ENCODE data around the gene SMG6. TPM values are rescaled to one million over a fixed set of nuclear protein-coding genes. Genes with fewer than 3 reads are reported as not detected.
"Not testable (repeated sequence)": the region's sequence is repeated elsewhere in the genome, so short reads cannot be mapped to it uniquely, and the experiment has no call there.

The SMG6 gene
- total RNA-seq, 1 donor from 2014 or later = 43.0 TPM

- intact Hi-C loops (cut with micrococcal nuclease) = no loop called here
- H3K9me3 Mint-ChIP-seq = no peaks in the 10 kb centered on the region
- H3K27ac Mint-ChIP-seq = no peak overlapping the region
- H3K4me1 Mint-ChIP-seq (ENCODE audit: low read depth) = peaks cover 5% of the 10 kb centered on the region
- H3K27me3 Mint-ChIP-seq (ENCODE audit: low read depth) = peaks cover 67% of the 10 kb centered on the region
- no peaks in the 10 kb centered on the region for H3K36me3 Mint-ChIP-seq (ENCODE audit: low read depth)
- H3K4me3 Mint-ChIP-seq (ENCODE audit: low read depth) = peak overlapping the region; percentile 72
- no peak for DNase-seq (ENCODE audit: low spot score)
Observed at GRCh38 chr17:2023692-2024571, 279.7 kb downstream of the SMG6 start.

DNA sequence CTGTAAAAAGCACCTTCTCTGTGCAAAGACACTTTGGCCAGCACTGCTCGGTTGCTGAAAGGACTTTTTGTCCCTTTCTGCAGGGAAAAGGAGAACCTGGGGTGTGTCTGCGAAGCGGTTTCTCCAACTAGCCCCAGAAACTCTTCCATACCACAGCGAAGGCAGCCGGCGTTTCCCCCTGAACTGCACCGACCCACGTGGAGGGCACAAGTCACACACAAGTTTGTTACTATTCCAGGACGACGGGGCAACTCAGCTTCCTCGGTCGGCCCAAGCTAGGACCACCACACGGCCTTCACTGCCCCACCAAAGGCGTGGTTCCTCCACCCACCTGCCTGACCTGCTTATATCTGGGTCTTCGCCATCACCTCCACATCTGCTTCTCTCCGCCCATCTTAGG, 280.3 kb downstream of the SMG6 start:
- H3K9me3 Mint-ChIP-seq = no peaks in the 10 kb centered on the region
- no peak for DNase-seq (ENCODE audit: low spot score)
- peaks cover 5% of the 10 kb centered on the region for H3K4me1 Mint-ChIP-seq (ENCODE audit: low read depth)
- H3K36me3 Mint-ChIP-seq (ENCODE audit: low read depth) = no peaks in the 10 kb centered on the region
- peaks cover 65% of the 10 kb centered on the region for H3K27me3 Mint-ChIP-seq (ENCODE audit: low read depth)
- no peak overlapping the region for H3K27ac Mint-ChIP-seq
- peak overlapping the region; percentile 21 for H3K4me3 Mint-ChIP-seq (ENCODE audit: low read depth)
- intact Hi-C loops (cut with micrococcal nuclease) = no loop called here

DNA sequence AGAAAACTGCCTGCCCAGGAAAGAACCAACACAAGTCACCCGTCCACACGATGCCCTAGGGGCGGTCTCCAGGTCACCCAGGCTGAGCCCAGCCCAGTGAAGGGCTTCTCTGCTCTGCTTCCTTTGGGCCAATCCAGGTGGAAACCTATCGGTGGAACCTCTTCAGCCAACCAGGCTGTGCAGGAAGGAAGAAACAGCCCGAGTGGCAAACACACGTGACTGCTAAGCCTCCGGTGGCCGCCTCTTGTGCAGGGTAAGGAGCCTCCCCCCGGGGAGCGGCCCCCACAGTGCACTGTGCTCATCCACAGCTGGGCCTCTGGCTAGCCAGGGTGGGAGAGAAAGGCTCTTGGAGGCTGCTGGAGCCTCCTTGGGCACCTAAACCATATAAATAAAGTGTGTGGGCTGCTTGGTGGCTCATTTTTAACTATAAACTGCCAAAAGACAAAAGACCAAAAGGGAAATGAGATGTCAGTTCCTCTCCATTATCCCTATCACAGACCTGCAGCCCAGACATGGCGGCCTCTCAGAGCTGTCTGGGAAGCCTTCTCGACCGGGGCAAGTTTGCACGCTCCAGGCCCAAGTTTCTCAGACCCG, 280.8 kb downstream of the SMG6 start:
- Mint-ChIP-seq H3K4me3 (ENCODE audit: low read depth) (peak overlapping the region; percentile 21), H3K36me3 (ENCODE audit: low read depth) (no peaks in the 10 kb centered on the region), H3K9me3 (no peaks in the 10 kb centered on the region), H3K27ac (no peak overlapping the region), H3K4me1 (ENCODE audit: low read depth) (peaks cover 5% of the 10 kb centered on the region), H3K27me3 (ENCODE audit: low read depth) (peaks cover 65% of the 10 kb centered on the region)
- intact Hi-C loops (cut with micrococcal nuclease) = no loop called here
- no peak for DNase-seq (ENCODE audit: low spot score)

GRCh38 chr17:2020721-2021120, 282.9 kb downstream of the SMG6 start:
- Mint-ChIP-seq H3K36me3 (ENCODE audit: low read depth) (no peaks in the 10 kb centered on the region), H3K4me3 (ENCODE audit: low read depth) (no peak overlapping the region), H3K27ac (no peak overlapping the region), H3K27me3 (ENCODE audit: low read depth) (peaks cover 52% of the 10 kb centered on the region), H3K9me3 (no peaks in the 10 kb centered on the region), H3K4me1 (ENCODE audit: low read depth) (no peaks in the 10 kb centered on the region)
- intact Hi-C loops (cut with micrococcal nuclease) = no loop called here
- DNase-seq (ENCODE audit: low spot score) = no peak

DNA sequence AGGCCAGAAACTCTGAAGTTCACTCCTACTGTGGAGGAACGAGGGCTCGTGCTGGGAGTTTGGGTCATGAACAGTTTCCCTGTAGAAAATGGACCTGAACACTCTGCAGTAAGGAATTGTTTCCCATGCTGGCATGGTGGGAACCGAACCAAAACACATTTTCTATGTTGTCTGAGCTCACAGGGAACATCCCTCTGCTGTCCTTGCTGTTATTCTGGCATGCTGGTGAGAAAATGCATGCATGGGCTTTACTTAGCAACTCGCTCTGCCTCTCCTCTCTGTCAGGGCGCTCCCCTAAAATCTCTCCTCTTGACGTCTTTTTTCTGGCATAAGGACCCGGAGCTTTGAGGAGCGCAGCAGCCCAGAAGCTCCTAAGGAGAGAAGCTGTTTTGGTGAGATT, 283.9 kb downstream of the SMG6 start:
- Mint-ChIP-seq H3K9me3 (no peaks in the 10 kb centered on the region), H3K4me3 (ENCODE audit: low read depth) (no peak overlapping the region), H3K27me3 (ENCODE audit: low read depth) (peaks cover 48% of the 10 kb centered on the region), H3K4me1 (ENCODE audit: low read depth) (no peaks in the 10 kb centered on the region), H3K36me3 (ENCODE audit: low read depth) (no peaks in the 10 kb centered on the region), H3K27ac (no peak overlapping the region)
- DNase-seq (ENCODE audit: low spot score) = no peak
- intact Hi-C loops (cut with micrococcal nuclease) = no loop called here

DNA sequence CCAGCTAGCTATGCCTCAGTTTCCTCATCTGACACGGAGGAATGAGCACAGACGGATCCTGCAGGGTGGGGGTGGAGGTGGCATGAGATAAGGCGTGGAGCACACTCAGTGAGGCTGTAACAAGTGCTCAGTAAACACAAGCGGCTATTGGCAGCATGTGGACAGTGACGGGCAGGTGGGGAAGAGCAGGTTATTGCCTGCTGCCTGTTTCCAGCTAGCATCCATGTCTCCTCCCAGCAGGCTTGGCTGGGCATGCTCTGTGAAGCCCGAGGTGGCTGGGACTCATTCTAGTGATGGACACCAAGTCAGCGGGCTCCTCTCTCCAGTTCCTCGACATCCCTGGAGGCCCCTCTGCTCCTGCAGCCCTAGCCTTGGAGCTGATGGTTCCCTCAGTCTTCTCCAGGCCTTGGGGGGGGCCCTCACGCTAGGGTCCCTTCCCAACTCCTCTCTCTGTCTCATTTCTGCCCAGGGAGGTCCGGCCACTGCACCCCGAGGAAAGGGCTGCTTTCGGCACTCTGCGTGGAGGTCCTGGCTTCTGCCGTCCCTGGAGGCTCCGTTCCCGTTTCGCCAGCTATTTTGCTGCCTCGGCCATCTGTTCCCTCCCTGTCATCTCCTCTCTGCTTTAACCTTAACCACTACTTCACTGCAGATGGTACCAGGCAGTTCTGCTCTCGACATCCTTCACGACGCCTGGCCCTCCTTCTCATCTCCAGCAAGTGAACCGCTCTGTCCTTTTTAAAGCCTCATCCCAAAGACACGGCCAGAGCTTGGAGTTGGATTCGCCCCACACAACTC, 284.7 kb downstream of the SMG6 start:
- no peaks in the 10 kb centered on the region for H3K36me3 Mint-ChIP-seq (ENCODE audit: low read depth)
- H3K4me3 Mint-ChIP-seq (ENCODE audit: low read depth) = no peak overlapping the region
- intact Hi-C loops (cut with micrococcal nuclease) = no loop called here
- H3K9me3 Mint-ChIP-seq = no peaks in the 10 kb centered on the region
- H3K4me1 Mint-ChIP-seq (ENCODE audit: low read depth) = no peaks in the 10 kb centered on the region
- peaks cover 46% of the 10 kb centered on the region for H3K27me3 Mint-ChIP-seq (ENCODE audit: low read depth)
- no peak overlapping the region for H3K27ac Mint-ChIP-seq
- DNase-seq (ENCODE audit: low spot score) = no peak

DNA sequence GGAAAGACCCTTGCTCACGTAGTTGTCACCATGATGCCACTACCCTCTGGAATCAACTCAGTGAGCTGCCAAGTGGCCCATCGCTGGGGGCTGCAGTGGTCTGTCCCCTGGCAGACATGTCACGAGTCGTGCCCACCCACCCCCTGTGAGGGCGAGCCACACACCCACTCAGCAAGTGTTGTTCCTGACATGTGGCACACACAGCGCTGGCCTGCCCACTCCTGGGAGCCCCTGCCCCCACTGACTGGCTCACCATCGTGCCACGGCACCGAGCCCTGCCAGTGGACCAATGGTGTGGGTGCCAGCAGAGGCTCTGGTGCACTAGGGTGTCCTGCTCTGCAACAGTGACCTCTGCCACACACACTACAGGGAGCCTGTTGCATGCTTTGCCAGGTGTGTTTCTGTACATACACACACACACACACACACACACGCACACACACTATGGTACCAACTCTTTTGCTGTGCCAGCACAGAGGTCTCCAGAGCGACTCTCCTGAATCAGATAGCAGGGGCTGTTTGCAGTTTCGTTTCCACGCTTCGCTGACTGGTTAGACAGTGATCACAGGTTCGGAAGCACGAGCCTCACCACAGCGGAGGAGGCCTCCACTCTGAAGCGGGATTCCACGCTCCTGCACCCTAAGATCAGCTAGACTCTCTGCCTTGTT, 286.2 kb downstream of the SMG6 start:
- H3K9me3 Mint-ChIP-seq = no peaks in the 10 kb centered on the region
- DNase-seq (ENCODE audit: low spot score) = no peak
- no peak overlapping the region for H3K27ac Mint-ChIP-seq
- peaks cover 37% of the 10 kb centered on the region for H3K27me3 Mint-ChIP-seq (ENCODE audit: low read depth)
- no peaks in the 10 kb centered on the region for H3K4me1 Mint-ChIP-seq (ENCODE audit: low read depth)
- no peaks in the 10 kb centered on the region for H3K36me3 Mint-ChIP-seq (ENCODE audit: low read depth)
- H3K4me3 Mint-ChIP-seq (ENCODE audit: low read depth) = no peak overlapping the region
- intact Hi-C loops (cut with micrococcal nuclease) = no loop called here

- intact Hi-C loops (cut with micrococcal nuclease) = no loop called here
- no peak overlapping the region for H3K27ac Mint-ChIP-seq
- H3K27me3 Mint-ChIP-seq (ENCODE audit: low read depth) = peaks cover 36% of the 10 kb centered on the region
- H3K4me3 Mint-ChIP-seq (ENCODE audit: low read depth) = no peak overlapping the region
- DNase-seq (ENCODE audit: low spot score) = no peak
- H3K4me1 Mint-ChIP-seq (ENCODE audit: low read depth) = no peaks in the 10 kb centered on the region
- no peaks in the 10 kb centered on the region for H3K9me3 Mint-ChIP-seq
- no peaks in the 10 kb centered on the region for H3K36me3 Mint-ChIP-seq (ENCODE audit: low read depth)
Observed at GRCh38 chr17:2016494-2016893, 287.1 kb downstream of the SMG6 start.

DNA sequence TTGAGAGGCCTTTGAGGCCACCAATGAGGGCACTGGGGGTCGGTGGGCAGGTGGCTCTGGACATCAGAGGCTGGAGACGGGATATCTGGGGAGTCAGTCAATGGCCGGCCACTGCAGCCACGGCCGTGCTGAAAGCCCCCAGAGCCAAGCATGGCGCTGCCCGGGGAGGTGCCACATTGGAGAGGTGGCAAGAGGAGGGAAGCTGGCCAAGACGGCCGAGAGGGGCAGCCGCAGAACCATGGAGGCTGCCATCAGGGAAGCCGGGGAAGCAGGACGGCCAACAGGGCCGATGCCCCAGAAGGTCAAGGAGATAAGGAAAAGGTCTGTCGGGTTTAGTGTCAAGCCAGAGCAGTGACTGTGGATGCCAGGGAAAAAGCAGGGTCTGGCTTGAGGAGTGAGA, 288.3 kb downstream of the SMG6 start:
- H3K27ac Mint-ChIP-seq = no peak overlapping the region
- no peak for DNase-seq (ENCODE audit: low spot score)
- no peaks in the 10 kb centered on the region for H3K36me3 Mint-ChIP-seq (ENCODE audit: low read depth)

DNA sequence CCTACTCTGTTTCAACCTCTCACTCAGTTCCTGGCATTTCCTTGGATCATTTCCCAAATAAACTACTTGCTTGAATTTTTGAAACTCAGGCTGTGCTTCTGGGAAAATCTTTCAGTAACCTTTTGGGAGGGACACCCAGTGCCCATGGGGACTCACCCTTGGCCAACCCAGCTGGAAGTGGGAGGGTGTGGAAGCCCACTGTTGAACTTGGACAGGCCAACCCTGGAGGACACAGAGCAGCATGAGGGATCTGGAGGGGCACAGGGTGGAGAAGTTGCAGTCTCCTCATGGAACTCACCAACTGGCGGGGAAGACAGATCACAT, 289.6 kb downstream of the SMG6 start:
- Mint-ChIP-seq H3K4me3 (ENCODE audit: low read depth) (no peak overlapping the region), H3K4me1 (ENCODE audit: low read depth) (no peaks in the 10 kb centered on the region), H3K9me3 (no peaks in the 10 kb centered on the region), H3K27ac (no peak overlapping the region), H3K36me3 (ENCODE audit: low read depth) (no peaks in the 10 kb centered on the region), H3K27me3 (ENCODE audit: low read depth) (peaks cover 15% of the 10 kb centered on the region)
- intact Hi-C loops (cut with micrococcal nuclease) = no loop called here
- no peak for DNase-seq (ENCODE audit: low spot score)

More for the DNA sequence above, 288.3 kb downstream of the SMG6 start:
- Mint-ChIP-seq H3K27me3 (ENCODE audit: low read depth) (peaks cover 26% of the 10 kb centered on the region), H3K4me3 (ENCODE audit: low read depth) (no peak overlapping the region), H3K9me3 (no peaks in the 10 kb centered on the region), H3K4me1 (ENCODE audit: low read depth) (no peaks in the 10 kb centered on the region)
- intact Hi-C loops (cut with micrococcal nuclease) = no loop called here

DNA sequence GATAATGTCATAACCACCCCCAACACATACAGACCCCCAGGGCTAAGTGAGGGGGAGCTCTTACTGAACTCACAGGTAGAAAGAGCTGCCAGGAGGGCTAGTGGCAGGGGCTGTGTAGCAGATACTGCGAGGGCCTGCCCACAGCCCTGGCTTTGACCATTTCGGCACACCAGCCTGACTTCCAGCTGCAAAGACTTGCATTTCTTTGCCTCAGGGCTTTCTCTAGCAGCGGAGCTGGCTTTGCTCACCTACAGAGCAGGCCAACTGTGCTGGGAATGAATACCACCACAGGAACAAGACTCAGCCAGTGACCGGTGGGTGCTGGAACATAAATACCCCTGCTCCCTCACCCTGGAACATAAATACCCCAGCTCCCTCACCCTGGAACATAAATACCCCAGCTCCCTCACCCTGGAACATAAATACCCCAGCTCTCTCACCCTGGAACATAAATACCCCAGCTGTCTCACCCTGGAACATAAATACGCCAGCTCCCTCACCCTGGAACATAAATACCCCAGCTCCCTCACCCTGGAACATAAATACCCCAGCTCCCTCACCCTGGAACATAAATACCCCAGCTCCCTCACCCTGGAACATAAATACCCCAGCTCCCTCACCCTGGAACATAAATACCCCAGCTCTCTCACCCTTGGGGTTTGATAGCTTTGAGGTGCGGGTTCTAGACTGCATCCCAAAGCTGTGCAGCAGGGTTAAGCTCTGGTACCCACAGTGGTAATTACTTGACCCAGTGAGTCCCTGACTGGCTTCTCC, 290.2 kb downstream of the SMG6 start:
- peaks cover 12% of the 10 kb centered on the region for H3K27me3 Mint-ChIP-seq (ENCODE audit: low read depth)
- H3K4me3 Mint-ChIP-seq (ENCODE audit: low read depth); H3K27ac Mint-ChIP-seq; H3K9me3 Mint-ChIP-seq; H3K36me3 Mint-ChIP-seq (ENCODE audit: low read depth); H3K4me1 Mint-ChIP-seq (ENCODE audit: low read depth); intact Hi-C loops (cut with micrococcal nuclease); DNase-seq (ENCODE audit: low spot score): not testable (repeated sequence)

- Mint-ChIP-seq H3K27ac (no peak overlapping the region), H3K4me1 (ENCODE audit: low read depth) (no peaks in the 10 kb centered on the region), H3K4me3 (ENCODE audit: low read depth) (no peak overlapping the region), H3K36me3 (ENCODE audit: low read depth) (no peaks in the 10 kb centered on the region), H3K27me3 (ENCODE audit: low read depth) (peaks cover 3% of the 10 kb centered on the region), H3K9me3 (no peaks in the 10 kb centered on the region)
- DNase-seq (ENCODE audit: low spot score) = no peak
- intact Hi-C loops (cut with micrococcal nuclease) = no loop called here
Observed at GRCh38 chr17:2012499-2012898, 291.1 kb downstream of the SMG6 start.

All from activated T-helper 2 cell treated with anti-CD3 and anti-CD28 coated beads, Interferon-gamma antibody, Interleukin-2, Interleukin-4, amounts not matched to agents 10 μg/mL and 5 μg/mL and 100 μg/mL, durations not matched to agents 14 hours and 24 hours and 36 hours (primary cell).